Epithelial cell of esophagus (primary cell): Measurements from ENCODE around the gene EYA4.
"Not testable (repeated sequence)": the region's sequence is repeated elsewhere in the genome, so short reads cannot be mapped to it uniquely, and the experiment has no call there.

Experiments used
- DNase-seq: peaks from one replicate; pipeline ENCODE4 v3.0.0; 2010; ENCODE audit warnings: low read depth
- H3K4me3 ChIP-seq: 2 replicates; pipeline ENCODE4 v1.5.1; 2011; ENCODE audit warnings: mild to moderate bottlenecking, low read length, control low read depth
- CTCF ChIP-seq: IDR thresholded peaks from 2 replicates; pipeline ENCODE4 v1.5.1; 2011; ENCODE audit warnings: low read depth, mild to moderate bottlenecking, low read length, control low read depth, inconsistent platforms; ENCODE audit not compliant: insufficient read depth; ENCODE audit errors: missing control alignments

EYA4 gene

GRCh38 chr6:133396984-133397348, 155.8 kb downstream of the EYA4 start:
- no peak overlapping the region for H3K4me3 ChIP-seq
- DNase-seq: no peak
- TF ChIP-seq CTCF: no peak

- H3K4me3 ChIP-seq, DNase-seq: not testable (repeated sequence)
These were observed 156.4 kb downstream of the EYA4 start for GRCh38 chr6:133397601-133398000.

GRCh38 chr6:133399426-133399825, 158.3 kb downstream of the EYA4 start:
- no peak for TF ChIP-seq CTCF
- H3K4me3 ChIP-seq: no peak overlapping the region
- DNase-seq: no peak

GRCh38 chr6:133404151-133404550, 163.0 kb downstream of the EYA4 start:
- no peak for TF ChIP-seq CTCF
- no peak overlapping the region for H3K4me3 ChIP-seq
- no peak for DNase-seq

GRCh38 chr6:133404728-133405127, 163.6 kb downstream of the EYA4 start:
- DNase-seq: no peak
- H3K4me3 ChIP-seq: no peak overlapping the region
- no peak for TF ChIP-seq CTCF

- TF ChIP-seq CTCF: no peak
- no peak overlapping the region for H3K4me3 ChIP-seq
- DNase-seq: no peak
These were observed 166.4 kb downstream of the EYA4 start for GRCh38 chr6:133407320-133408100.

GRCh38 chr6:133408132-133408531, 167.0 kb downstream of the EYA4 start:
- no peak for TF ChIP-seq CTCF
- DNase-seq: no peak
- H3K4me3 ChIP-seq: no peak overlapping the region

- DNase-seq: peak; percentile 3
- TF ChIP-seq CTCF: no peak
- H3K4me3 ChIP-seq: no peak overlapping the region
These were observed 167.4 kb downstream of the EYA4 start for GRCh38 chr6:133408543-133408942.
